Measurements from ENCODE around the gene TBC1D1. TPM values are rescaled to one million over a fixed set of nuclear protein-coding genes. Genes with fewer than 3 reads are reported as not detected.

The TBC1D1 gene
- total and polyA plus RNA-seq, 2 of the 8 experiments (the other 6 are each of a cell fraction or from before 2014, with no cell fraction given), result 96.9 to 162 TPM

DNA sequence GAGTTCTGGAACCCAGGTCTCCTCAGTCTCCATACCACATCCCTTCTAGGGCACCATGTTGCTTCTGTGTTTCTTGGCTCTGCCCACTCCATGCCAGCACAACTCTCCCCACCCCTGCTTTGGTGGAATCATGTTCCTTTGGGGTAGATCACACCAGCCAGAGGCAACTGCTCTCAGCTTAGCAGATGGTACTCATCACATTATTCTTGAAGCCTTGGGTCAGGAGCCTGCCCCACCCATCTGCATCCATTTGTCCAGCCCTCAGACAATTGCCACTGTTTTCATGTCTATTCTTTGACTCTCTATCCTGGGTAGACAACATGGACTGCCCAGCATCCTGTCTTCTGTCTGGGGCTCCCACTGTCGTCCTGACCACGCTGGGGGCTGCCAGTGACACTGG is 216.9 kb downstream of the TBC1D1 start (continued):
- TF ChIP-seq, protein P1, sequence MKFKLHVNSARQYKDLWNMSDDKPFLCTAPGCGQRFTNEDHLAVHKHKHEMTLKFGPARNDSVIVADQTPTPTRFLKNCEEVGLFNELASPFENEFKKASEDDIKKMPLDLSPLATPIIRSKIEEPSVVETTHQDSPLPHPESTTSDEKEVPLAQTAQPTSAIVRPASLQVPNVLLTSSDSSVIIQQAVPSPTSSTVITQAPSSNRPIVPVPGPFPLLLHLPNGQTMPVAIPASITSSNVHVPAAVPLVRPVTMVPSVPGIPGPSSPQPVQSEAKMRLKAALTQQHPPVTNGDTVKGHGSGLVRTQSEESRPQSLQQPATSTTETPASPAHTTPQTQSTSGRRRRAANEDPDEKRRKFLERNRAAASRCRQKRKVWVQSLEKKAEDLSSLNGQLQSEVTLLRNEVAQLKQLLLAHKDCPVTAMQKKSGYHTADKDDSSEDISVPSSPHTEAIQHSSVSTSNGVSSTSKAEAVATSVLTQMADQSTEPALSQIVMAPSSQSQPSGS (IDR thresholded peaks at IDR 0.05; ENCODE audit: low read length), result no peak
- TF ChIP-seq KDM1A (IDR thresholded peaks at IDR 0.05; ENCODE audit: borderline replicate concordance, low read length), result no peak
